Rectal smooth muscle tissue (tissue), 1 donor: Measurements from ENCODE around the gene LRRC74B.
"Not testable (repeated sequence)": the region's sequence is repeated elsewhere in the genome, so short reads cannot be mapped to it uniquely, and the experiment has no call there.

Source experiments
- H3K27ac ChIP-seq: one replicate; pipeline ENCODE4 v1.7.0; 2013; ENCODE audit warnings: low read depth, low read length, inconsistent platforms
- H3K27me3 ChIP-seq: one replicate; pipeline ENCODE4 v1.7.0; 2013; ENCODE audit warnings: low read length; ENCODE audit not compliant: control insufficient read depth, insufficient read depth
- H3K36me3 ChIP-seq: one replicate; pipeline ENCODE4 v1.7.0; 2013; ENCODE audit warnings: low read length; ENCODE audit not compliant: control insufficient read depth, insufficient read depth
- H3K4me1 ChIP-seq: one replicate; pipeline ENCODE4 v1.7.0; 2013; ENCODE audit warnings: low read length; ENCODE audit not compliant: control insufficient read depth, insufficient read depth
- H3K4me3 ChIP-seq: one replicate; pipeline ENCODE4 v1.7.0; 2013; ENCODE audit warnings: low read length
- H3K9ac ChIP-seq: one replicate; pipeline ENCODE4 v1.7.0; 2013; ENCODE audit warnings: low read length

LRRC74B gene

GRCh38 chr22:21061660-21062321, 16.0 kb downstream of the LRRC74B start:
- not testable (repeated sequence) for H3K4me1 ChIP-seq, H3K27ac ChIP-seq, H3K4me3 ChIP-seq, H3K27me3 ChIP-seq, H3K9ac ChIP-seq, H3K36me3 ChIP-seq

GRCh38 chr22:21064425-21064824, 18.7 kb downstream of the LRRC74B start:
- not testable (repeated sequence) for H3K4me1 ChIP-seq, H3K27me3 ChIP-seq, H3K36me3 ChIP-seq, H3K9ac ChIP-seq, H3K27ac ChIP-seq, H3K4me3 ChIP-seq

- Histone ChIP-seq H3K27me3 (no peaks in the 10 kb centered on the region), H3K27ac (no peak overlapping the region), H3K4me3 (no peak overlapping the region), H3K9ac (no peak overlapping the region), H3K4me1 (no peaks in the 10 kb centered on the region), H3K36me3 (no peaks in the 10 kb centered on the region)
These were observed 19.4 kb downstream of the LRRC74B start for GRCh38 chr22:21064917-21065864.

GRCh38 chr22:21067075-21067900, 21.5 kb downstream of the LRRC74B start:
- no peaks in the 10 kb centered on the region for H3K4me1 ChIP-seq
- no peaks in the 10 kb centered on the region for H3K27me3 ChIP-seq
- no peaks in the 10 kb centered on the region for H3K36me3 ChIP-seq
- H3K4me3 ChIP-seq, result no peak overlapping the region
- H3K27ac ChIP-seq, result no peak overlapping the region
- H3K9ac ChIP-seq, result no peak overlapping the region

- no peaks in the 10 kb centered on the region for H3K36me3 ChIP-seq
- H3K4me3 ChIP-seq, result no peak overlapping the region
- H3K27ac ChIP-seq, result no peak overlapping the region
- H3K9ac ChIP-seq, result no peak overlapping the region
- H3K27me3 ChIP-seq, result no peaks in the 10 kb centered on the region
- no peaks in the 10 kb centered on the region for H3K4me1 ChIP-seq
These were observed 22.3 kb downstream of the LRRC74B start for GRCh38 chr22:21067901-21068680.

GRCh38 chr22:21068681-21069276, 23.0 kb downstream of the LRRC74B start:
- Histone ChIP-seq H3K4me3 (no peak overlapping the region), H3K9ac (no peak overlapping the region), H3K36me3 (no peaks in the 10 kb centered on the region), H3K27me3 (no peaks in the 10 kb centered on the region), H3K27ac (no peak overlapping the region), H3K4me1 (no peaks in the 10 kb centered on the region)

- H3K27me3 ChIP-seq, result peaks cover 2% of the 10 kb centered on the region
These were observed 23.6 kb downstream of the LRRC74B start for GRCh38 chr22:21069375-21069774.

GRCh38 chr22:21070690-21071615, 25.2 kb downstream of the LRRC74B start:
- Histone ChIP-seq H3K9ac (no peak overlapping the region), H3K4me3 (no peak overlapping the region), H3K27ac (no peak overlapping the region), H3K27me3 (peaks cover 2% of the 10 kb centered on the region), H3K36me3 (no peaks in the 10 kb centered on the region), H3K4me1 (no peaks in the 10 kb centered on the region)

More at GRCh38 chr22:21069375-21069774, 23.6 kb downstream of the LRRC74B start:
- Histone ChIP-seq H3K4me3 (no peak overlapping the region), H3K4me1 (no peaks in the 10 kb centered on the region), H3K36me3 (no peaks in the 10 kb centered on the region), H3K27ac (no peak overlapping the region), H3K9ac (no peak overlapping the region)

- not testable (repeated sequence) for H3K27me3 ChIP-seq, H3K36me3 ChIP-seq, H3K4me3 ChIP-seq, H3K4me1 ChIP-seq, H3K27ac ChIP-seq, H3K9ac ChIP-seq
These were observed 26.1 kb downstream of the LRRC74B start for GRCh38 chr22:21071796-21072195.

GRCh38 chr22:21073023-21073422, 27.3 kb downstream of the LRRC74B start:
- Histone ChIP-seq H3K36me3 (no peaks in the 10 kb centered on the region), H3K9ac (no peak overlapping the region), H3K4me1 (no peaks in the 10 kb centered on the region), H3K27ac (no peak overlapping the region), H3K27me3 (peaks cover 2% of the 10 kb centered on the region), H3K4me3 (no peak overlapping the region)

- Histone ChIP-seq H3K4me1 (no peaks in the 10 kb centered on the region), H3K36me3 (no peaks in the 10 kb centered on the region), H3K9ac (no peak overlapping the region), H3K4me3 (no peak overlapping the region), H3K27me3 (peaks cover 2% of the 10 kb centered on the region), H3K27ac (no peak overlapping the region)
These were observed 27.7 kb downstream of the LRRC74B start for GRCh38 chr22:21073482-21073881.
